ENCODE data around the gene CLIC1. TPM values are rescaled to one million over a fixed set of nuclear protein-coding genes. Genes with fewer than 3 reads are reported as not detected.

Gene CLIC1
- total RNA-seq, 1 donor from 2014 or later, result 281 TPM

DNA sequence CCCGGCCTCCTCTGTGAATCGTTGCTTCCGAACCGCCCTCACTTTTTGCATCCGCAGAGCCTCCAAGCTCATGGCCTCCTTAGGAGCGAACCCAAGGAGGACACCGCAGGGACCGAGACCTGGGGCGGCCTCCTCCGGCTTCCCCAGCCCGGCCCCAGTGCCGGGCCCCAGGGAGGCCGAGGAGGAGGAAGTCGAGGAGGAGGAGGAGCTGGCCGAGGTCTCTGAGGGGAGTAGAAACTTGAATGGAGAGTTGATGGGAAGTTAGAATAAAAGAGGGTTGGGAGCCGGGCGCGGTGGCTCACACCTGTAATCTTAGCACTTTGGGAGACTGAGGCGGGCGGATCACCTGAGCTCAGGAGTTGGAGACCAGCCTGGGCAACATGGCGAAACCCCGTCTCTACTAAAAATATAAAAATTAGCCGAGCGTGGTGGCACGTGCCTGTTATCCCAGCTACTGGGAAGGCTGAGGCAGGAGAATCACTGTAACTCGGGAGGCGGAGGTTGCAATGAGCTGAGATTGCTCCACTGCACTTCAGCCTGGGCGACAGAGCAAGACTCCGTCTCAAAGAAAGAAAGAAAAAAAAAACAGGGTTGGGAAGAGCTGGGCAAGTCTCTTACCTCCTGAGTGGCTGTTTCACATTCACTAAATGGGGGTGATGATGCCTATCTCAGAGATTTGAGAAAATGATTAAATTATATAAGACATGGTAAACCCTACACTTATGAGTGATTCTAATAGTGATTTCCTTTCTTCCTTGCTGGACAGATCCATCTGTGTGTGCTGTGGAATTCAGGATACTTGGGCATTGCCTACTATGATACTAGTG lies 4.3 kb upstream of the CLIC1 start:
- Histone ChIP-seq H3K4me3 (peak overlapping the region; percentile 61 to 73), H3K36me3 (no peaks in the 10 kb centered on the region), H3K27ac (peak overlapping the region in 1 of 2 donors; percentile 19), H3K4me1 (peaks cover 9 to 23% of the 10 kb centered on the region in 2 donors), H3K9me3 (no peaks in the 10 kb centered on the region), H3K27me3 (no peaks in the 10 kb centered on the region)
- no peak for DNase-seq (ENCODE audit: low spot score in 2 of 2)
- no peak for TF ChIP-seq CTCF (IDR thresholded peaks at IDR 0.05)
- intact Hi-C loops (cut with DNase I), result no loop called here

DNA sequence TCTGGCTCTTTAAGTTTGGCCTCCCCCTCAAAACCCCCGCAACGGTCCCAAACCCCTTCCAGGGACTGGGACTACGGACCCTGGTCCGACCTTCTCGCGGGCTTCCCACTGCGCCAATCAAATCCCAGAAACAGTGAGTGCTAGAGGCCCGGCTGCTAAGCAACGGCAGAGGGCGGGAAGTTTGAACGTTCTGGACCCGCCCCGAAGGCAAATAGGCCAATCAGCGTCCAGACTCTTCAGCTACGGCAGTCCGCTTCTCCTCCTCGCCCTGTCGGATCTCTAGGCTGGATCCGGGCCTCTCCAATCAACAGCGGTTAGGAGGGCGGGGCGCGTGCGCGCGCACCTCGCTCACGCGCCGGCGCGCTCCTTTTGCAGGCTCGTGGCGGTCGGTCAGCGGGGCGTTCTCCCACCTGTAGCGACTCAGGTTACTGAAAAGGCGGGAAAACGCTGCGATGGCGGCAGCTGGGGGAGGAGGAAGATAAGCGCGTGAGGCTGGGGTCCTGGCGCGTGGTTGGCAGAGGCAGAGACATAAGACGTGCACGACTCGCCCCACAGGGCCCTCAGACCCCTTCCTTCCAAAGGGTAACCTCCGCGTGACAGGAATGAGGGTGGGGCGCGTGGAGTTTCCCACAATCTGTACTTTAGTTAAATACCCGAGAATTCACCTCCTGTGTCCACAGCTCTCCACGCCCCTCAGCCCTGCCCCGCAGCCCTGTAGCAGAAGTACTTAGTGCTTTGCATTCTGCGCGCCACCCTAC lies 3.5 kb upstream of the CLIC1 start, which contains the start of gene MSH5:
Gene MSH5 (plus strand): TSS at position 367 of the 758 bp plus-strand sequence. CDS start 462 bp downstream, outside the sequence.
- peak within 1 kb of the TSS; percentile 61 to 73 for H3K4me3 ChIP-seq
- DNase-seq (ENCODE audit: low spot score in 2 of 2), result peak; percentile 96 to 99
- peak within 1 kb of the TSS; percentile 56 to 94 for H3K27ac ChIP-seq
- no peaks in the 10 kb centered on the region for H3K36me3 ChIP-seq
- peaks cover 9 to 23% of the 10 kb centered on the region in 2 donors for H3K4me1 ChIP-seq
- no peaks in the 10 kb centered on the region for H3K9me3 ChIP-seq
- no peak for TF ChIP-seq CTCF (IDR thresholded peaks at IDR 0.05)
- intact Hi-C loops (cut with DNase I), result loop anchor here (1.0 to 10.0 kb wide), 2 partner anchors 11 to 415 kb away; partner anchors contain the start of genes DDAH2, PPT2 and PRRT1
- no peaks in the 10 kb centered on the region for H3K27me3 ChIP-seq

DNA sequence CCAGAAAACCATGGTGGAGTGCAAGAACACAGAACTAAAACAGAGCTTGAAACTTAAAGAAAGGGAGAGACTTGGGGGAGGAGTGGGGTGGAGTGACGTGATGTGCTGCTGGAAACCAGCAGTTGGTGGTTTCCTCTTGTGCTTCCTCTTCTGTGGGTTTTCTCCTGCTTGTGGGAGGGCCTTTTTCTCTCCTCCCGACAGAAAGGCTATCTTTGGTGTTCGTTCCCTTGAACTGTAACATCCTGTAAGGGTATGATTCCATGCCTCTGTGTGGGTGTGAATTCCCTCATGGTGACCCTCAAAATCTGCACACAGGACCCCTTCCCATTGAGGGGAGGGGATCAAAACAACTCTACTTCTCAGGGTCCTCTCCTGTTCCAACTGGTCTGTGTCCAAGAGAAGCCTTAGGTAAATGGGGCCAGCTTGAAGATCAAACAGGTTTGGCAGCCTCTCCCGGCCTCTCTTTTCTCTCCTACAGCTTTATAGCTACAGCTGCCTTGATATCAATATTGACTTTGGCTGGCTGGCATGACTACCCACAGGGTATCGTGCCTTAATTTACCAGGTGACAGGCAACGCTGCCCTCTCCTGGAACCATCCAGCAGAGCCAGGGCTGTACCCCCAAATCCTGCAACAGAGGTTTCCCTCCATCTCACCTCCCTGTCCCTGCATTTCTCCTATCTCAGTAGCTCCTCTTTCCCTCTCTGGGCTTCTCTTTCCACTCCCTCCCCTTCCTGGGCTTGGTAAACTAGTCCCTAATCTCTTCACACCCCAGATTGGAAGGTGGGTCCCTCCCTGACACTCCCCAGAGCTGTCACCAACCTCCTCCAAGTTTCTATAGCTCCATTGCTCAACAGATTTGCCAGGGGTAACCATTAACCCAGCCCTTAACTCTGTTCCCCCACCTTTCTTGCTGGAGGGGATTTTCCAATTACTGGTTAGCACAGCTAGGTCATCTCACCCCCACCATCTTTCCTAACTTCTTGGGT lies 2.0 kb upstream of the CLIC1 start:
- peaks cover 20 to 35% of the 10 kb centered on the region in 2 donors for H3K4me1 ChIP-seq
- peak in 1 of 2 donors; percentile 75 for DNase-seq (ENCODE audit: low spot score in 2 of 2)

GRCh38 chr6:31737315-31737990 lies 1.1 kb upstream of the CLIC1 start:
- peaks cover 17 to 18% of the 10 kb centered on the region in 2 donors for H3K36me3 ChIP-seq
- DNase-seq (ENCODE audit: low spot score in 2 of 2), result no peak
- H3K9me3 ChIP-seq, result no peaks in the 10 kb centered on the region
- H3K4me3 ChIP-seq, result peak overlapping the region in 1 of 2 donors; percentile 67
- intact Hi-C loops (cut with DNase I), result loop anchor here (2.0 to 10.0 kb wide), 2 partner anchors 35 to 417 kb away; partner anchors contain the start of genes ABHD16A, PPT2 and PRRT1
- no peak for TF ChIP-seq CTCF (IDR thresholded peaks at IDR 0.05)
- H3K4me1 ChIP-seq, result peaks cover 20 to 35% of the 10 kb centered on the region in 2 donors
- peak overlapping the region; percentile 91 to 94 for H3K27ac ChIP-seq
- no peaks in the 10 kb centered on the region for H3K27me3 ChIP-seq

More for the DNA sequence above, 2.0 kb upstream of the CLIC1 start:
- Histone ChIP-seq H3K9me3 (no peaks in the 10 kb centered on the region), H3K4me3 (peak overlapping the region in 1 of 2 donors; percentile 18), H3K27ac (peak overlapping the region; percentile 59 to 94), H3K27me3 (no peaks in the 10 kb centered on the region), H3K36me3 (peaks cover 9% of the 10 kb centered on the region in 2 donors)
- intact Hi-C loops (cut with DNase I), result loop anchor here (2.0 to 10.0 kb wide), 2 partner anchors 35 to 417 kb away; partner anchors contain the start of genes ABHD16A, PPT2 and PRRT1
- TF ChIP-seq CTCF (IDR thresholded peaks at IDR 0.05), result no peak

Data from ascending aorta (tissue), 2 donors.